HL-60 (cell line): ENCODE results near the gene ALDH7A1.

ENCODE experiments used
- CTCF ChIP-seq: IDR thresholded peaks from one replicate; pipeline ENCODE4 v1.5.1; 2011; ENCODE audit warnings: low read length, control low read depth, inconsistent platforms; ENCODE audit not compliant: insufficient read depth
- SPI1 ChIP-seq: IDR thresholded peaks from 2 replicates; pipeline ENCODE4 v1.6.1; 2012; ENCODE audit warnings: low read depth, mild to moderate bottlenecking, borderline replicate concordance

- TF ChIP-seq CTCF (no peak), SPI1 (no peak)
Observed at GRCh38 chr5:126531543-126532120, 63.4 kb downstream of the ALDH7A1 start.
